K562 (cell line): ENCODE measurements around the gene PSPC1. TPM values are rescaled to one million over a fixed set of nuclear protein-coding genes. Genes with fewer than 3 reads are reported as not detected.

ENCODE experiments used
- ASH1L ChIP-seq: fragments of 450-650 bp; IDR thresholded peaks from 2 replicates; pipeline ENCODE4 v1.6.1; 2018; ENCODE audit warnings: borderline replicate concordance, mild to moderate bottlenecking, low read depth; ENCODE audit not compliant: partially characterized antibody
- EHMT2 ChIP-seq: fragments of 450-650 bp; IDR thresholded peaks from 2 replicates; pipeline ENCODE4 v1.6.1; 2018; ENCODE audit warnings: antibody characterized with exemption
- HCFC1 ChIP-seq: IDR thresholded peaks from 2 replicates; pipeline ENCODE4 v1.6.1; 2012; ENCODE audit warnings: low read depth, low read length, improper control_type of control experiment
- HNRNPLL ChIP-seq: fragments of 200-400 bp; formaldehyde crosslinking; IDR thresholded peaks from 2 replicates; pipeline ENCODE4 v1.6.1; 2017; ENCODE audit warnings: low read length, low read depth, mild to moderate bottlenecking; ENCODE audit not compliant: poor library complexity, severe bottlenecking
- LARP7 ChIP-seq: fragments of 450-650 bp; IDR thresholded peaks from 2 replicates; pipeline ENCODE4 v1.6.1; 2016
- NFRKB ChIP-seq: fragments of 450-650 bp; IDR thresholded peaks from 2 replicates; pipeline ENCODE4 v1.6.1; 2016; ENCODE audit warnings: low read depth
- PHF8 ChIP-seq: fragments of 200-600 bp; sonication (generic); IDR thresholded peaks from 2 replicates; pipeline ENCODE4 v1.6.1; 2012; ENCODE audit warnings: mixed run types, mild to moderate bottlenecking, inconsistent platforms, low read length, moderate library complexity, borderline replicate concordance
- PML ChIP-seq: IDR thresholded peaks from 2 replicates; pipeline ENCODE4 v1.6.1; 2012; ENCODE audit warnings: low read length, inconsistent platforms
- POLR2AphosphoS5 ChIP-seq: IDR thresholded peaks from 2 replicates; pipeline ENCODE4 v1.6.1; 2011; ENCODE audit warnings: mild to moderate bottlenecking, low read depth, low read length, moderate library complexity; ENCODE audit not compliant: control insufficient read depth, insufficient read depth
- TAF1 ChIP-seq: IDR thresholded peaks from 2 replicates; pipeline ENCODE4 v1.6.1; 2011; ENCODE audit warnings: mild to moderate bottlenecking, low read length, moderate library complexity; ENCODE audit not compliant: insufficient read depth, control insufficient read depth, severe bottlenecking; ENCODE audit errors: extremely low read depth
- TAF7 ChIP-seq: fragments of 450-650 bp; IDR thresholded peaks from 2 replicates; pipeline ENCODE4 v1.6.1; 2016; ENCODE audit warnings: missing genetic modification characterization, missing compliant biosample characterization
- YY1 ChIP-seq, 3 experiments: IDR thresholded peaks; 2 replicates each; pipeline ENCODE4 v1.6.1; 2011; ENCODE audit warnings: low read length in 2 of 3, mild to moderate bottlenecking in 2 of 3, moderate library complexity in 2 of 3, borderline replicate concordance in 1 of 3, control low read depth in 1 of 3, low read depth in 1 of 3; ENCODE audit not compliant: insufficient read depth in 3 of 3, insufficient replicate concordance in 2 of 3, control insufficient read depth in 1 of 3, insufficient read length in 1 of 3; ENCODE audit errors: extremely low read depth in 1 of 3
- ZNF766 ChIP-seq: fragments of 200-800 bp; sonication (Bioruptor generic); conservative IDR thresholded peaks from 2 replicates; pipeline ENCODE4 v1.6.1; 2016; ENCODE audit warnings: missing genetic modification characterization, missing compliant biosample characterization
- polyA plus RNA-seq, 8 experiments: library from polyadenylated mRNA; depleted of rRNA in 4 of 8; stranded (reverse) in 5 of 8; unstranded in 3 of 8; fragments of >200 nt; fragmentation: Nextera tagmentation in 2 of 8; fragmentation: Illumina TruSeq in 1 of 8; extraction: Ambion mirVana in 2 of 8; extraction: Trizol in 1 of 8; gene quantifications; 2 replicates each; pipeline versions ENCODE4 v1.2.1 to v1.2.3, GENCODE V29; 2011 to 2014; ENCODE audit warnings: inconsistent platforms in 1 of 8, missing spikeins in 1 of 8
- total RNA-seq, 7 experiments: library from RNA; depleted of rRNA in 6 of 7; stranded (reverse); fragments of >200 nt in 6 of 7; fragmentation: Illumina TruSeq in 2 of 7; extraction: Trizol in 2 of 7; gene quantifications; 2 replicates each; pipeline versions ENCODE4 v1.2.1 to v1.2.3, GENCODE V29; 2011 to 2021; ENCODE audit warnings: low replicate concordance in 1 of 7
- TF ChIP-seq, protein P1 (sequence below): fragments of 450-650 bp; IDR thresholded peaks from 2 replicates; pipeline ENCODE4 v1.7.0; 2016; ENCODE audit warnings: borderline replicate concordance
- TF ChIP-seq, protein P2 (sequence below), 2 experiments: IDR thresholded peaks; 2 replicates each; pipeline ENCODE4 v1.6.1; 2011; ENCODE audit warnings: borderline replicate concordance in 1 of 2, control low read depth in 1 of 2, low read depth in 1 of 2, low read length in 1 of 2, mild to moderate bottlenecking in 1 of 2, mixed read lengths in 1 of 2, moderate library complexity in 1 of 2; ENCODE audit not compliant: insufficient read depth in 1 of 2, insufficient read length in 1 of 2, poor library complexity in 1 of 2, severe bottlenecking in 1 of 2; ENCODE audit errors: extremely low read depth in 1 of 2
- TF ChIP-seq, protein P3 (sequence below): fragments of 250-450 bp; sonication (Bioruptor Pico); IDR thresholded peaks from 2 replicates; pipeline ENCODE4 v1.9.0; 2021; ENCODE audit warnings: mild to moderate bottlenecking, inconsistent platforms
- TF ChIP-seq, protein P4 (sequence below): fragments of 250-450 bp; sonication (Bioruptor Pico); IDR thresholded peaks from 2 replicates; pipeline ENCODE4 v1.8.0; 2022; ENCODE audit warnings: inconsistent platforms

PSPC1 gene
- total and polyA plus RNA-seq, 9 of the 15 experiments (the other 6 are each of a cell fraction or from before 2014, with no cell fraction given): 8.6 to 60.4 (median 42.4) TPM

DNA sequence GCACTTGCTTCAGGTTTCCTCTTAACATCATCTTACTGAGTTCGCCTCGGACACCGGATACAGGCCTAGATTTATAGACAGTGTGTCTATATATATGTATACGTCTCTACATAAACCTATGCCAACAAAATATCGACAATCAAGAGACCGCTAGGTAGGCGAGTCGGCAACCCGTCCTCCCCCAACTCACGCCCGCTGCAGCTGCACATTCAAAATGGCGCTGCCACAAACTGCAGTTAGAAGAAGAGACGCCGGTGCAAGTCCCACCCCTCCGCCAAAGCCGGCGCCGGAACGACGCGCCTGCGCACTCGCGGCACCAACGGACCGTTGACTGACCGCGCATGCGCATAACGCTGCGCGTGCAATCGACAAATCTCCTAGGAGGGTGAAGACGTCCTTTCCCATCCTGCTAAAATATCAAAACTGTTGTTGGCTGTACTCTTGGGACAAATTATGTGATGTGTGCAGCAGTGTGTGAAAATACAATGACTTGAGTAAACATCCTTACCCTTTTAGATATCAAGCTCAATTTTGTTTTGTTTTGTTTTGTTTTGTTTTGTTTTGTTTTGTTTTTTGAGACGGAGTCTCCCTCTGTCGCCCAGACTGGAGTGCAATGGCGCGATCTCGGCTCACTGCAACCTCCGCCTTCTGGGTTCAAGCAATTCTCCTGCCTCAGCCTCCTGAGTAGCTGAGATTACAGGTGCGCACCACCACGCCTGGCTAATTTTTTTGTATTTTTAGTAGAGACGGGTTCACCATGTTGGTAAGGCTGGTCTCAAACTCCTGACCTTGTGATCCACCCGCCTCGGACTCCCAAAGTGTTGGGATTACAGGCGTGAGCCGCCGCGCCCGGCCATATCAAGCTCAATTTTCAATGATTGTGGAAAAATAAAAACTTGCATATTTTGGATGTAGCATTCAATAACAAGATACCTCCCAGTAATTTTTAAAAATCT lies at the start of gene PSPC1 (continued):
- peak; percentile 61; the same call in 1 of the 2 replicates for TF ChIP-seq PHF8
- TF ChIP-seq, protein P1, sequence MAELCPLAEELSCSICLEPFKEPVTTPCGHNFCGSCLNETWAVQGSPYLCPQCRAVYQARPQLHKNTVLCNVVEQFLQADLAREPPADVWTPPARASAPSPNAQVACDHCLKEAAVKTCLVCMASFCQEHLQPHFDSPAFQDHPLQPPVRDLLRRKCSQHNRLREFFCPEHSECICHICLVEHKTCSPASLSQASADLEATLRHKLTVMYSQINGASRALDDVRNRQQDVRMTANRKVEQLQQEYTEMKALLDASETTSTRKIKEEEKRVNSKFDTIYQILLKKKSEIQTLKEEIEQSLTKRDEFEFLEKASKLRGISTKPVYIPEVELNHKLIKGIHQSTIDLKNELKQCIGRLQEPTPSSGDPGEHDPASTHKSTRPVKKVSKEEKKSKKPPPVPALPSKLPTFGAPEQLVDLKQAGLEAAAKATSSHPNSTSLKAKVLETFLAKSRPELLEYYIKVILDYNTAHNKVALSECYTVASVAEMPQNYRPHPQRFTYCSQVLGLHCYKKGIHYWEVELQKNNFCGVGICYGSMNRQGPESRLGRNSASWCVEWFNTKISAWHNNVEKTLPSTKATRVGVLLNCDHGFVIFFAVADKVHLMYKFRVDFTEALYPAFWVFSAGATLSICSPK: peak; percentile 57; the same call in 1 of the 2 replicates
- peak; percentile 13 for TF ChIP-seq ASH1L
- TF ChIP-seq LARP7: 0 out of 2 replicates have a peak, but pooled peaks have one; percentile 35
- peak; percentile 90 for TF ChIP-seq NFRKB
- TF ChIP-seq YY1 (IDR thresholded peaks at IDR 0.05; ENCODE audit: borderline replicate concordance in 1 of 3, control insufficient read depth in 1 of 3, extremely low read depth in 1 of 3, insufficient read depth in 3 of 3, insufficient read length in 1 of 3, insufficient replicate concordance in 2 of 3, low read depth in 1 of 3, low read length in 2 of 3): peak; percentile 69 to 95 (median 89)
- TF ChIP-seq HCFC1: peak; percentile 21; the same call in 1 of the 2 replicates
- TF ChIP-seq, protein P2, sequence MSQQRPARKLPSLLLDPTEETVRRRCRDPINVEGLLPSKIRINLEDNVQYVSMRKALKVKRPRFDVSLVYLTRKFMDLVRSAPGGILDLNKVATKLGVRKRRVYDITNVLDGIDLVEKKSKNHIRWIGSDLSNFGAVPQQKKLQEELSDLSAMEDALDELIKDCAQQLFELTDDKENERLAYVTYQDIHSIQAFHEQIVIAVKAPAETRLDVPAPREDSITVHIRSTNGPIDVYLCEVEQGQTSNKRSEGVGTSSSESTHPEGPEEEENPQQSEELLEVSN (IDR thresholded peaks at IDR 0.05; ENCODE audit: borderline replicate concordance in 1 of 2, extremely low read depth in 1 of 2, insufficient read depth in 1 of 2, insufficient read length in 1 of 2, low read depth in 1 of 2, low read length in 1 of 2, poor library complexity in 1 of 2, severe bottlenecking in 1 of 2): peak in 1 of 2 experiments; percentile 37
- peak; percentile 79 for TF ChIP-seq POLR2AphosphoS5
- TF ChIP-seq TAF7 (tag): peak; percentile 61; the same call in 1 of the 2 replicates
- 0 out of 2 replicates have a peak, but pooled peaks have one; percentile 37 for TF ChIP-seq ZNF766
- TF ChIP-seq TAF1: peak; percentile 91
- TF ChIP-seq, protein P3, sequence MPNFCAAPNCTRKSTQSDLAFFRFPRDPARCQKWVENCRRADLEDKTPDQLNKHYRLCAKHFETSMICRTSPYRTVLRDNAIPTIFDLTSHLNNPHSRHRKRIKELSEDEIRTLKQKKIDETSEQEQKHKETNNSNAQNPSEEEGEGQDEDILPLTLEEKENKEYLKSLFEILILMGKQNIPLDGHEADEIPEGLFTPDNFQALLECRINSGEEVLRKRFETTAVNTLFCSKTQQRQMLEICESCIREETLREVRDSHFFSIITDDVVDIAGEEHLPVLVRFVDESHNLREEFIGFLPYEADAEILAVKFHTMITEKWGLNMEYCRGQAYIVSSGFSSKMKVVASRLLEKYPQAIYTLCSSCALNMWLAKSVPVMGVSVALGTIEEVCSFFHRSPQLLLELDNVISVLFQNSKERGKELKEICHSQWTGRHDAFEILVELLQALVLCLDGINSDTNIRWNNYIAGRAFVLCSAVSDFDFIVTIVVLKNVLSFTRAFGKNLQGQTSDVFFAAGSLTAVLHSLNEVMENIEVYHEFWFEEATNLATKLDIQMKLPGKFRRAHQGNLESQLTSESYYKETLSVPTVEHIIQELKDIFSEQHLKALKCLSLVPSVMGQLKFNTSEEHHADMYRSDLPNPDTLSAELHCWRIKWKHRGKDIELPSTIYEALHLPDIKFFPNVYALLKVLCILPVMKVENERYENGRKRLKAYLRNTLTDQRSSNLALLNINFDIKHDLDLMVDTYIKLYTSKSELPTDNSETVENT (CRISPR knock-in tag): 0 out of 2 replicates have a peak, but pooled peaks have one; percentile 2
- TF ChIP-seq EHMT2: 0 out of 2 replicates have a peak, but pooled peaks have one; percentile 44
- TF ChIP-seq, protein P4, sequence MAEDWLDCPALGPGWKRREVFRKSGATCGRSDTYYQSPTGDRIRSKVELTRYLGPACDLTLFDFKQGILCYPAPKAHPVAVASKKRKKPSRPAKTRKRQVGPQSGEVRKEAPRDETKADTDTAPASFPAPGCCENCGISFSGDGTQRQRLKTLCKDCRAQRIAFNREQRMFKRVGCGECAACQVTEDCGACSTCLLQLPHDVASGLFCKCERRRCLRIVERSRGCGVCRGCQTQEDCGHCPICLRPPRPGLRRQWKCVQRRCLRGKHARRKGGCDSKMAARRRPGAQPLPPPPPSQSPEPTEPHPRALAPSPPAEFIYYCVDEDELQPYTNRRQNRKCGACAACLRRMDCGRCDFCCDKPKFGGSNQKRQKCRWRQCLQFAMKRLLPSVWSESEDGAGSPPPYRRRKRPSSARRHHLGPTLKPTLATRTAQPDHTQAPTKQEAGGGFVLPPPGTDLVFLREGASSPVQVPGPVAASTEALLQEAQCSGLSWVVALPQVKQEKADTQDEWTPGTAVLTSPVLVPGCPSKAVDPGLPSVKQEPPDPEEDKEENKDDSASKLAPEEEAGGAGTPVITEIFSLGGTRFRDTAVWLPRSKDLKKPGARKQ (CRISPR knock-in tag): peak; percentile 88; the same call in 1 of the 2 replicates
- TF ChIP-seq HNRNPLL: peak; percentile 63
- peak; percentile 45; the same call in 1 of the 2 replicates for TF ChIP-seq PML
